ENCODE results near the gene IFT57. TPM values are rescaled to one million over a fixed set of nuclear protein-coding genes. Genes with fewer than 3 reads are reported as not detected.

IFT57 gene
- total and polyA plus RNA-seq, 9 of the 15 experiments (the other 6 are each of a cell fraction or from before 2014, with no cell fraction given) = 1.5 to 20.1 (median 9.9) TPM

DNA sequence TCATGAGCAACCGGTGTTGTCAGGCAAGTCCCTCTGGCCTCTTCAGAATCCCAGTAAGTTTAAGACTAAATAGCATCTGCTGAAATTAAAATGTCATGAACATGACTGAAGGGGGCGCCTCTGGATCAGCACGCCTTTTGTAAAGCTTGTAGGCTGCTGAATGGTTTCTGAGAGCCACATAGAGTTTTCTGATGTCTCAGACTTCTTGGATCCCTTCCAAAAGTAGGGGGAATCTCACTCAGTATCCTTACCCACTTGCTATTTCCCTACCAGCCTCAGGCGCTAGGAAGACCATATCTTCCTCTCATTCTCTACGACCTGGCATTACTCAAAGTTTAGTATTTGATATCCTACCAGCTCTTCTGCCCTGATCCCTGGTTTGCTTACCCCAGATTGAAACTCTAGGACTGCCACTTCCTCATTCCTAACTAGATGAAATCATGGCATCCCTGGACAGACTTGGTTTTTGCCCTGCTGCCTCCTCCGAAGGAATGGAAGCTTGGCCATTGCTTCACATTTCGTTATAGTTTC lies 68.7 kb downstream of the IFT57 start (continued):
- TF ChIP-seq RAD21 (CRISPR knock-in tag; conservative IDR thresholded peaks at IDR 0.05 in 1 of 2, IDR thresholded peaks at IDR 0.05 in 1 of 2) = peak; percentile 63 to 81
- TF ChIP-seq, protein P1, sequence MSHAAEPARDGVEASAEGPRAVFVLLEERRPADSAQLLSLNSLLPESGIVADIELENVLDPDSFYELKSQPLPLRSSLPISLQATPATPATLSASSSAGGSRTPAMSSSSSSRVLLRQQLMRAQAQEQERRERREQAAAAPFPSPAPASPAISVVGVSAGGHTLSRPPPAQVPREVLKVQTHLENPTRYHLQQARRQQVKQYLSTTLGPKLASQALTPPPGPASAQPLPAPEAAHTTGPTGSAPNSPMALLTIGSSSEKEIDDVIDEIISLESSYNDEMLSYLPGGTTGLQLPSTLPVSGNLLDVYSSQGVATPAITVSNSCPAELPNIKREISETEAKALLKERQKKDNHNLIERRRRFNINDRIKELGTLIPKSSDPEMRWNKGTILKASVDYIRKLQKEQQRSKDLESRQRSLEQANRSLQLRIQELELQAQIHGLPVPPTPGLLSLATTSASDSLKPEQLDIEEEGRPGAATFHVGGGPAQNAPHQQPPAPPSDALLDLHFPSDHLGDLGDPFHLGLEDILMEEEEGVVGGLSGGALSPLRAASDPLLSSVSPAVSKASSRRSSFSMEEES (CRISPR knock-in tag; IDR thresholded peaks at IDR 0.05) = no peak
- TF ChIP-seq, protein P2, sequence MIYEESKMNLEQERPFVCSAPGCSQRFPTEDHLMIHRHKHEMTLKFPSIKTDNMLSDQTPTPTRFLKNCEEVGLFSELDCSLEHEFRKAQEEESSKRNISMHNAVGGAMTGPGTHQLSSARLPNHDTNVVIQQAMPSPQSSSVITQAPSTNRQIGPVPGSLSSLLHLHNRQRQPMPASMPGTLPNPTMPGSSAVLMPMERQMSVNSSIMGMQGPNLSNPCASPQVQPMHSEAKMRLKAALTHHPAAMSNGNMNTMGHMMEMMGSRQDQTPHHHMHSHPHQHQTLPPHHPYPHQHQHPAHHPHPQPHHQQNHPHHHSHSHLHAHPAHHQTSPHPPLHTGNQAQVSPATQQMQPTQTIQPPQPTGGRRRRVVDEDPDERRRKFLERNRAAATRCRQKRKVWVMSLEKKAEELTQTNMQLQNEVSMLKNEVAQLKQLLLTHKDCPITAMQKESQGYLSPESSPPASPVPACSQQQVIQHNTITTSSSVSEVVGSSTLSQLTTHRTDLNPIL (CRISPR knock-in tag; IDR thresholded peaks at IDR 0.05) = no peak
- no peak for TF ChIP-seq SP1 (CRISPR knock-in tag; IDR thresholded peaks at IDR 0.05)
- no peak for TF ChIP-seq MAFF (IDR thresholded peaks at IDR 0.05; ENCODE audit: low read length)
- peak; percentile 80 for TF ChIP-seq SPI1 (IDR thresholded peaks at IDR 0.05; ENCODE audit: borderline replicate concordance, low read depth, low read length)
- no peak for TF ChIP-seq RCOR1 (IDR thresholded peaks at IDR 0.05; ENCODE audit: borderline replicate concordance in 1 of 2, low read depth in 2 of 2, low read length in 2 of 2)
- no peak for TF ChIP-seq ZNF165 (CRISPR knock-in tag; IDR thresholded peaks at IDR 0.05; ENCODE audit: borderline replicate concordance)
- TF ChIP-seq RUNX1 (IDR thresholded peaks at IDR 0.05; ENCODE audit: low read depth) = no peak
- TF ChIP-seq, protein P3, sequence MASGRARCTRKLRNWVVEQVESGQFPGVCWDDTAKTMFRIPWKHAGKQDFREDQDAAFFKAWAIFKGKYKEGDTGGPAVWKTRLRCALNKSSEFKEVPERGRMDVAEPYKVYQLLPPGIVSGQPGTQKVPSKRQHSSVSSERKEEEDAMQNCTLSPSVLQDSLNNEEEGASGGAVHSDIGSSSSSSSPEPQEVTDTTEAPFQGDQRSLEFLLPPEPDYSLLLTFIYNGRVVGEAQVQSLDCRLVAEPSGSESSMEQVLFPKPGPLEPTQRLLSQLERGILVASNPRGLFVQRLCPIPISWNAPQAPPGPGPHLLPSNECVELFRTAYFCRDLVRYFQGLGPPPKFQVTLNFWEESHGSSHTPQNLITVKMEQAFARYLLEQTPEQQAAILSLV (tag; IDR thresholded peaks at IDR 0.05) = no peak
- no peak for TF ChIP-seq MXI1 (IDR thresholded peaks at IDR 0.05; ENCODE audit: low read depth, low read length)
- TF ChIP-seq, protein P4, sequence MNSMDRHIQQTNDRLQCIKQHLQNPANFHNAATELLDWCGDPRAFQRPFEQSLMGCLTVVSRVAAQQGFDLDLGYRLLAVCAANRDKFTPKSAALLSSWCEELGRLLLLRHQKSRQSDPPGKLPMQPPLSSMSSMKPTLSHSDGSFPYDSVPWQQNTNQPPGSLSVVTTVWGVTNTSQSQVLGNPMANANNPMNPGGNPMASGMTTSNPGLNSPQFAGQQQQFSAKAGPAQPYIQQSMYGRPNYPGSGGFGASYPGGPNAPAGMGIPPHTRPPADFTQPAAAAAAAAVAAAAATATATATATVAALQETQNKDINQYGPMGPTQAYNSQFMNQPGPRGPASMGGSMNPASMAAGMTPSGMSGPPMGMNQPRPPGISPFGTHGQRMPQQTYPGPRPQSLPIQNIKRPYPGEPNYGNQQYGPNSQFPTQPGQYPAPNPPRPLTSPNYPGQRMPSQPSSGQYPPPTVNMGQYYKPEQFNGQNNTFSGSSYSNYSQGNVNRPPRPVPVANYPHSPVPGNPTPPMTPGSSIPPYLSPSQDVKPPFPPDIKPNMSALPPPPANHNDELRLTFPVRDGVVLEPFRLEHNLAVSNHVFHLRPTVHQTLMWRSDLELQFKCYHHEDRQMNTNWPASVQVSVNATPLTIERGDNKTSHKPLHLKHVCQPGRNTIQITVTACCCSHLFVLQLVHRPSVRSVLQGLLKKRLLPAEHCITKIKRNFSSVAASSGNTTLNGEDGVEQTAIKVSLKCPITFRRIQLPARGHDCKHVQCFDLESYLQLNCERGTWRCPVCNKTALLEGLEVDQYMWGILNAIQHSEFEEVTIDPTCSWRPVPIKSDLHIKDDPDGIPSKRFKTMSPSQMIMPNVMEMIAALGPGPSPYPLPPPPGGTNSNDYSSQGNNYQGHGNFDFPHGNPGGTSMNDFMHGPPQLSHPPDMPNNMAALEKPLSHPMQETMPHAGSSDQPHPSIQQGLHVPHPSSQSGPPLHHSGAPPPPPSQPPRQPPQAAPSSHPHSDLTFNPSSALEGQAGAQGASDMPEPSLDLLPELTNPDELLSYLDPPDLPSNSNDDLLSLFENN (IDR thresholded peaks at IDR 0.05; ENCODE audit: low read depth in 2 of 2, low read length in 2 of 2) = no peak
- no peak for TF ChIP-seq STAT5A (IDR thresholded peaks at IDR 0.05; ENCODE audit: borderline replicate concordance, low read length)
- no peak for TF ChIP-seq ZNF592 (IDR thresholded peaks at IDR 0.05)
- TF ChIP-seq NR1H2 (CRISPR knock-in tag; IDR thresholded peaks at IDR 0.05) = no peak
- no peak for TF ChIP-seq TEAD1 (CRISPR knock-in tag; IDR thresholded peaks at IDR 0.05)
